Measurements from ENCODE around the gene ERC1. TPM values are rescaled to one million over a fixed set of nuclear protein-coding genes. Genes with fewer than 3 reads are reported as not detected.

The ERC1 gene
- total and polyA plus RNA-seq, 9 of the 15 experiments (the other 6 are each of a cell fraction or from before 2014, with no cell fraction given): 0.74 to 11.8 (median 4.8) TPM

GRCh38 chr12:949453-950191, 41.4 kb upstream of the ERC1 start, which contains the start of gene RAD52 (continued):
- TF ChIP-seq ZNF518B (CRISPR knock-in tag; IDR thresholded peaks at IDR 0.05): no peak
- TF ChIP-seq ZNF511 (CRISPR knock-in tag; IDR thresholded peaks at IDR 0.05): no peak; the same call in 1 of the 2 replicates
- TF ChIP-seq ZBTB43 (CRISPR knock-in tag; IDR thresholded peaks at IDR 0.05): no peak
- TF ChIP-seq NBN (IDR thresholded peaks at IDR 0.05; ENCODE audit: low read depth): 0 out of 2 replicates have a peak, but pooled peaks have one; percentile 54
- peak; percentile 74 for TF ChIP-seq POLR2B (IDR thresholded peaks at IDR 0.05; ENCODE audit: low read depth, partially characterized antibody)
- no peak for TF ChIP-seq CREB5 (CRISPR knock-in tag; IDR thresholded peaks at IDR 0.05)
- TF ChIP-seq ZNF217 (CRISPR knock-in tag; IDR thresholded peaks at IDR 0.05): no peak
- TF ChIP-seq ZNF140 (CRISPR knock-in tag; IDR thresholded peaks at IDR 0.05): no peak
- no peak for TF ChIP-seq NFE2L1 (tag; IDR thresholded peaks at IDR 0.05; ENCODE audit: borderline replicate concordance, low read depth)
- peak; percentile 70 for TF ChIP-seq HNRNPLL (IDR thresholded peaks at IDR 0.05; ENCODE audit: low read depth, low read length, poor library complexity, severe bottlenecking)
- TF ChIP-seq HINFP (tag; conservative IDR thresholded peaks at IDR 0.05; ENCODE audit: low read depth): peak; percentile 80
- no peak for TF ChIP-seq ZBED1 (IDR thresholded peaks at IDR 0.05)
- TF ChIP-seq CREB3 (tag; conservative IDR thresholded peaks at IDR 0.05; ENCODE audit: low read depth): no peak
- no peak for TF ChIP-seq ATF1 (CRISPR knock-in tag; IDR thresholded peaks at IDR 0.05)
- peak; percentile 55 for TF ChIP-seq ATF1 (tag; IDR thresholded peaks at IDR 0.05)
- TF ChIP-seq HIVEP1 (CRISPR knock-in tag; IDR thresholded peaks at IDR 0.05): no peak
- TF ChIP-seq MAX (CRISPR knock-in tag; IDR thresholded peaks at IDR 0.05): peak; percentile 51; the same call in 1 of the 2 replicates
- no peak for TF ChIP-seq ZNF224 (CRISPR knock-in tag; IDR thresholded peaks at IDR 0.05)

Measured in K562 (cell line).